ENCODE results near the gene SPTB. TPM values are rescaled to one million over a fixed set of nuclear protein-coding genes. Genes with fewer than 3 reads are reported as not detected.

SPTB gene
- total RNA-seq, 2 experiments from 2014 or later, result 0.17 to 0.19 TPM

DNA sequence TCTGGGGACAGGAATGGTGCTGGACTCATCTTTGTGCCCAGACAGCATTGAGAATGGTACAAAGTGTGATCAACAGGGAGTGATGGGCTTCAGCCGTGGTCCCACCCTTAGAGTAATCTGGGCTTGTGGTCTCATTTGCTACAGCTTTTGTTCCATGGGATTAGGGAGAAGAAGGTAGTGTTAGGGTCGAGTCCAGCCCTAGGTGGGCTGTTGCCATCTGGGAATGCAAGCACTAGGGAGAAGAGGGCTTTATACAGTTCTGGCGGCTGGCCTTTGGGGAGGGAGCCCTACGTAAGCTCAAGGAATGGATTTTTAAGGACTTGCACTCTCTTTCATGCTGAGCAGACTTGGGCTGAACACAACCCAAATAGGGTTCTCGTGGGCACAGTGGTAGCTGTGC is 170.6 kb downstream of the SPTB start:
- ChIA-PET POLR2A (no interaction called here), CTCF (no interaction called here)

DNA sequence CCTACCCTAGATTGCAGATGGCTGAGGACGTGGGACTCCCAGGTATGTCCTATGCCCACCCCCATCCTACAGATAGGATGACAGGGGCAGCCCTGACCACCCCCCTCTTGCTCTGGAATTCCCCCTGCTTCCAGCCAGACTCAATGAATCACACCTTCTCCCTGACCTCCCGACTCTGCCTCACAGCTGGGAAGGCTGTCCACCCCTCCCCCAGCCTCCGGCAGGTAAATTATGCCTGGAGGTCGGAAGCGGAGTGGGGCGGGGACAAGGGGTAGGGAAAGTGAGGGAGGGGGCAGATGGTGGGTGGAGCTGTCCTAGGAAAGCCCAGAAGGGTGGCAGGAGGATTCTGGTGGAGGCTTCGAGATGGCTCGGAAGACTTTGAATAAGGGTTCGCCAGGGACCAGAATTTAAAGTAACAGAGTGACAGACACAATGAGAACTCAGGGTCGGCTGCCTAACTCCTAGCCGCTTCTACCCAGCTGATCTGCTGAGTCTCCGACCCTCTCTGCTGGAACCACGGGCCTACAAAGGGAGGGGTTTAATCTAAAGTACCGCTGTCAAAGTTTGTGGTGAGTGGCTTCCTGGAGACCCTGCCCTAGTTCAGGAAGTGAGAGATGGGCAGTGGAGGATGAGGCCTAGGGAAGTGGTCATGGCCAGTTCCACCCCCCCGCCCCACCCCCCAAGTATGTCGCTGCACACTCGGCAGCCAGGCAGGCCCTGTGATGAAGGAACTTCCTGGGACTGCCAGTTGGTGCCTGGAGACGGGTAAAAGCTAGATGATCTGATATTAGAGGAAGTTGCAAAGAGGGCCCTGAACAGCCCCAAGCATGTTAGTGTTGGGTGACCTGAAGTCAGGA is 171.3 kb downstream of the SPTB start:
- CTCF ChIA-PET, result no interaction called here
- POLR2A ChIA-PET, result no interaction called here

DNA sequence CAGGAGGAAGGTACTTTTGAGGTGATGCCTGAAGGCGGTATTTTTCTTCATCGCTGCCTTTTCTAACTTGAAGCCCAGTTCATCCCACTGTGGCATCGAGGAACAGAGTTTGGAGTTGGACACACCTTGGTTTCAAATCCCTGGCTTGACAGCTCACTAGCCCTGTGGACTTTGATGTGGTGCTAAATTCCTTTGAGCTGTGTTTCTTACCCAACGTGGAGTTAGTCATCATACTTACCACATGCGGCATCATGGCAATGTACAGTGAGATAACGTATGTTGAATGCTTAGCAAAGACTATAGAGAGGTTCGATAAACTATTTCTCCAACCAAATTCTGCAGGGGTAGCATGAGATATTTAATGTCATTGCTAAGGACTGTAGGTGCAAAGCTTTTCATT is 172.0 kb downstream of the SPTB start:
- POLR2A ChIA-PET, result no interaction called here

DNA sequence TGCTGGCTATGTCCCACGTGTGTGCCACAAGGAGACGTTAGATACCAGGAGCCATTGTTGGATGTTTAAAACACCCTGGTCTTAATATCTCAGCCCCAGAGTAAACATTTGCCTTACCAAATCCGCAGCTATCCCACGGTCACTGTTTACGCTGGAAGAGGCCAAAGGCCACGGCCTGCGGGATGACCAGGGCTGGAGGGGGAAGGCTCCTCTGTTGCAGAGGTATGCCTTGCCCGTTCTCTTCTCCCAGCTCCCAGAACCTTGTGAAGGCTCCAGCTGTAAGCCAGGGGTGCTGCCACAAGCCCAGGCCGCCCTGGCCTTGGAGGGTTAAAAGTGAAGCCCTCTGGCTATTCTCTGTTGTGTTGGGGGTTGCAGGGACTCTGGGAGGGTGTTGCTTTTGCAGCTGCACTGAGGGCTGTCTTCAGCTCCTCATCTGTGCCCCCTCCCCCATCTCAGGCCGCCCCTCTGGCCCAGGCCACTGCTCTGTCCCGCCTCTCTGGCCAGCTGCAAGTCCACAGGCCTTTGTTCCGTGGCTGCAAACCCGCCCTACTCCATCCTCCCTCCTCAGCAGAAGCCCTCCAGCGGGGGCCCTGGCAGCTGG is 173.0 kb downstream of the SPTB start:
- ChIA-PET CTCF (no interaction called here), POLR2A (no interaction called here)

More for the DNA sequence above, 172.0 kb downstream of the SPTB start:
- CTCF ChIA-PET, result no interaction called here

DNA sequence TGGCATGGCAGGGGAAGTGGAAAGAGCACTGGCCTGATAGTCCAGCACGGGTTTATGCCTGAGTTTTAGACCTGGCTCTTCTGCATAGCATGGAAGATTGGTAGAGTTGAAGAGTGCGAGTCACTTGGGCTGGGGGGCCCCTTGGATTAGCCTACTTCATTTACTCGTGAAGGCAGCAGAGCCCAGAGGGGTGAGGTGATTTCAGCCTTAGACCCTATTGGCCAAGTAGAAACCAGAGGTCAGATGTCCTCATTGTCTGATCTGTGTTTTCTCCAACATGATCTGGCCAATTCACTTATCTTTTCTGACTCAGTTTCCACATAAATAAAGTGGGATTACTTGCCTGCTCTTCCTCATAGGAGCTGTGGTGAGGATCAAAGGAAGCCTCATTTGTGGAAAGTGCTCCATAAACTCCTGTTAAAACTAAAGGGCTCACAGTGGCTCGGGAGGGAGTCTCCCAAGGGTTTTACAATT is 173.6 kb downstream of the SPTB start:
- POLR2A ChIA-PET, result no interaction called here
- CTCF ChIA-PET, result interaction anchor here (1.3 to 1.6 kb wide), 2 partner anchors 34 to 59 kb away, joined by 3 to 6 read pairs; no protein-coding TSS in a partner anchor

GRCh38 chr14:64705381-64706118 is 174.2 kb downstream of the SPTB start:
- ChIA-PET CTCF (interaction anchor here (1.3 to 1.6 kb wide), 2 partner anchors 34 to 59 kb away, joined by 3 to 6 read pairs; no protein-coding TSS in a partner anchor), POLR2A (interaction anchor here (0.6 kb wide), 1 partner anchor 201 kb away, joined by 4 read pairs; no protein-coding TSS in a partner anchor)

DNA sequence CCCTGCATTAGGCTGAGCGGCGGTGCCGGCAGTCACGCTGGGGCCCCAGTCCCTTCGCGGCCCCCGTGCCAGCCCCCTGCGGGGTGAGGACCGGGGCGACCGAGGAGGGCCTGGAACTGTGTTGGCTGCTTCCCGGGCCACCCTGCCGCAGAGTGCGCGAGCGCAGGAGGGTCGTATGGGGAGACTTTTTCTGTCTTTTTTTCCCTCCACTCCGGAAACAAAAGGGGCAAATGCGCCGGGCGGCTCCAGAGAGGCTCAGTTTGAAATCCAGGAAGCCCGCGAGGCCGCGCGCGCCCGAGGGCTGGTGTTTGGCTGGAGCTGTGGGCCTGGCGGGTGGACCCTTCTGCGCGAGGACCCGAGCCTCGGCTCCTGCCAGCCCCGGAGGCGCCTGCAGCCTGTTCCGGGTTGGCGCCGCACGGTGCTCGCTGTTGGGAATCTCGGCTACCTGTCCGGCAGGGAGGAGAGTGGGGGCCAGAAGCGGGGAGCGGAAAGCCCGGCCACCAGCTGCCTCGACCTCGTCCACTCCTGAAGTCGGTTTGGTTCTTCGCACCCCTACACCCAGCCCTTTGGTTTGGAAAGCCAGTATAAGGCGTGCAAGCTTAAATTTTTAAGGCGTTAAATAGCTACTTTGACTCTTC is 174.8 kb downstream of the SPTB start:
- ChIA-PET POLR2A (interaction anchor here (1.5 kb wide), 1 partner anchor 9 kb away, joined by 6 read pairs; no protein-coding TSS in a partner anchor), CTCF (interaction anchor here (0.7 to 1.6 kb wide), 3 partner anchors 33 to 936 kb away, joined by 3 to 6 read pairs (median 3); no protein-coding TSS in a partner anchor)

GRCh38 chr14:64704143-64704742 is 175.5 kb downstream of the SPTB start, which contains the start of gene PLEKHG3:
Gene PLEKHG3 (plus strand): TSS chr14:64704424. CDS start chr14:64727632, 23,208 bp downstream.
- ChIA-PET POLR2A (interaction anchor here (1.5 kb wide), 1 partner anchor 10 kb away, joined by 6 read pairs; no protein-coding TSS in a partner anchor), CTCF (interaction anchor here (0.7 to 1.6 kb wide), 2 partner anchors 32 to 935 kb away, joined by 3 to 6 read pairs; no protein-coding TSS in a partner anchor)

DNA sequence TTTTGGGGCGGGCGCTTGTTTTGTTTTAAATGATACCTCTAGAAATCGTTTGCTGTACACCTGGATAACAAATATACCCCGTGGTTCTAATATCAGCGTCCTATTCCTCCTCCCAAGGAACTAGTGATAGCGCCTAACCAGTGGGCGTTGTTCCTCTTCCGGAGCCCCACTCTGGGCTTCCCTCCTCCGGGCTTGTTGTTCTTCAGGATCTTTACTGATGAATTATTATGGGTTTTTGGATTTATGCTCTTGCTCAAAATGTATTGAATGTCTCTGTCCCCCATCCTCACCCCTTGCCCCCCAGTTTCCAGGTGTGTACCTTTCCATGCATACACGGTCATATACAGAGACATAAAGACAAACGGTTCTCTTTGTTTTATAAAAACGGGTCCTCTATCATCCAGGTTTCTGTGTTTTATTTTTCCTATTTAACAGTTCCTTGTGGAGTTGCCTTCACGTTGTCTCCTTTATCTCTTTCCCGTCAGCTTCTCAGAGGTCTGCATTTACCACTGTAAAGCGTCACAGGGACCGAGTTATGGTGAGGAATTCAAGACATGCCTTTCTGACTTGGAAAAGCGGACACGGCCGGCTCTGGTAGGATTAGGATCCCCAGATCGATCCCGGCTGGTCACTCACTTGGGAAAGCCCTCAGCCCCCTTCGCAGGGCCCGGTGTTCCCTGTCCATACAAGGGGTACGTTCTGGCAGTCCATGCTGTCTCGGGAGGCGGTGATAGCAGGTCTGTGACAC is 176.1 kb downstream of the SPTB start:
- CTCF ChIA-PET, result no interaction called here
- POLR2A ChIA-PET, result interaction anchor here (1.5 kb wide), 1 partner anchor 11 kb away, joined by 6 read pairs; no protein-coding TSS in a partner anchor

- ChIA-PET POLR2A (no interaction called here), CTCF (no interaction called here)
Observed at GRCh38 chr14:64702493-64703394, 177.0 kb downstream of the SPTB start.

DNA sequence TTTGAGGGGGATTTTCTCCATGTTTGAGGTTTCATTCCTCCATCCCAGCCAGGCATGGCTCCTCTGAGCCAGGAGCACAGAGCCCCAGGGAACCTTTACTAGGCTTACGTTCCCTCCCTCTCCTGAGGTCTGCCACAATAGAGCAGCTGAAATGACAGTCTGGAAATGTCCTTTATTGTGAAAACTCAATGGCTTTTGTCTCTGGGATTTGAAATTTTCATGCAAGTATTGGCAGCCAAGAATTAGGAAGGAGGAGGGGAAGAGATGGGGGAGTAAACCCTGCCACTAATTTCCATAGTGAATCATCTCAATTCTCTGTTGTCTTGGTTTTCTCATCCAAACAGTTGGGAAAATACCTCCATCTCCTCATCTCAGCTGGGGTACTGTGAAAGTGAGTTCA is 178.0 kb downstream of the SPTB start:
- POLR2A ChIA-PET, result no interaction called here
- CTCF ChIA-PET, result no interaction called here

DNA sequence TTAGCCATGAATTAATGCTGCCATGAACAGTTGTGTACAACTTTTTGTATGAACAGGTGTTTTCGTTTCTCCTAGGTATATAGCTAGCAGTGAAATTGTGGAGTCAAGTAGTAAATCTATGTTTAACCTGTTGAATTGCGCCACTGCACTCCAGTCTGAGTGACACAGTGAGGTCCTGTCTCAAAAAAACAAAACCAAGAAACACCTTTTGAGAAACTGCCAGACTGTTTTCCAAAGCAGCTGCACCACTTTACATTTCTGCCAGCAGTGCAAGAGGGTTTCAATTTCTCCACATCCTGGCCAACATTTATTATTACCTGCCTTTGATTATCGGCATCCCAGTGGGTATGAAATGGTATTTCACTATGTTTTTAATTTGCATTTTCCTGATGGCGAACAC is 178.8 kb downstream of the SPTB start:
- ChIA-PET CTCF (no interaction called here), POLR2A (no interaction called here)

DNA sequence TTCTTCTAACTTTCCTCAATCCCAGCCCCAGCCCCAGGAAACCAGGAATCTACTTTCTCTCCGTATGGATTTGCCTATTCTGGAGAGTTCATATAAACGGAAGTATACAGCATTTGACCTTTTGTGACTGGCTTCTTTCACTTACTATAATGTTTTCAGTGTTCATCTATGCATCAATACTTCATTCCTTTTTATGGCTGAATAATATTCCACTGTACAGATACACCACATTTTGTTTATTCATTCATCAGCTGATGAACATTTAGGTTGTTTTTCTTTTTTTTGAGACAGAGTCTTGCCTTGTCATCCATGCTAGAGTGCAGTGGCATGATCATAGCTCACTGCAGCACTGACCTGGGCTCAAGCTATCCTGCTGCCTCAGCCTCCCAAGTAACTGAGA is 179.4 kb downstream of the SPTB start:
- POLR2A ChIA-PET, result no interaction called here

GRCh38 chr14:64698903-64699302 is 180.8 kb downstream of the SPTB start:
- ChIA-PET CTCF (no interaction called here), POLR2A (no interaction called here)

More for the DNA sequence above, 179.4 kb downstream of the SPTB start:
- CTCF ChIA-PET, result interaction anchor here (0.6 kb wide), 2 partner anchors 26 to 32 kb away, joined by 3 to 5 read pairs; no protein-coding TSS in a partner anchor

GRCh38 chr14:64696355-64696857 is 183.3 kb downstream of the SPTB start:
- ChIA-PET CTCF (interaction anchor here (1.0 kb wide), 1 partner anchor 64 kb away, joined by 3 read pairs; no protein-coding TSS in a partner anchor), POLR2A (no interaction called here)

Data from activated CD8-positive, alpha-beta memory T cell treated with anti-CD3 and anti-CD28 coated beads for 36 hours (primary cell).